Kidney (tissue), 14 donors: Measurements from ENCODE around the gene CRYL1. TPM values are rescaled to one million over a fixed set of nuclear protein-coding genes. Genes with fewer than 3 reads are reported as not detected.

Experiments used
- DNase-seq, 5 donors: peaks; one replicate each; pipeline ENCODE4 v3.0.0-alpha.2; 2013 to 2020
- FAIRE-seq: peaks from 2 replicates; lab custom pipeline; 2012; peaks lifted over from hg19 to GRCh38; lab: Jason Lieb, UNC
- H3K27ac ChIP-seq, 2 donors: one replicate each; pipeline ENCODE4 v1.7.0; 2013; ENCODE audit warnings: low read depth in 2 of 2, low read length in 2 of 2, inconsistent platforms in 1 of 2
- H3K27me3 ChIP-seq: one replicate; pipeline ENCODE4 v1.7.1; 2013; ENCODE audit warnings: low read length, inconsistent platforms; ENCODE audit not compliant: control insufficient read depth, insufficient read depth
- H3K36me3 ChIP-seq, 3 donors: one replicate each; pipeline versions ENCODE4 v1.7.0 to v1.7.1; 2013; ENCODE audit warnings: low read length in 3 of 3, control low read depth in 1 of 3, inconsistent platforms in 1 of 3; ENCODE audit not compliant: insufficient read depth in 3 of 3, control insufficient read depth in 2 of 3
- H3K4me1 ChIP-seq, 3 donors: one replicate each; pipeline versions ENCODE4 v1.7.0 to v1.7.1; 2013; ENCODE audit warnings: low read length in 3 of 3, inconsistent platforms in 1 of 3, low read depth in 1 of 3; ENCODE audit not compliant: control insufficient read depth in 2 of 3, insufficient read depth in 2 of 3
- H3K4me3 ChIP-seq, 3 donors: one replicate each; pipeline versions ENCODE4 v1.7.0 to v1.8.1; 2013; ENCODE audit warnings: low read length in 3 of 3, control low read depth in 1 of 3, inconsistent platforms in 1 of 3
- H3K9ac ChIP-seq, 3 donors: one replicate each; pipeline versions ENCODE4 v1.7.0 to v1.7.1; 2013; ENCODE audit warnings: low read length in 3 of 3, control low read depth in 1 of 3, inconsistent platforms in 1 of 3
- H3K9me3 ChIP-seq, 3 donors: one replicate each; pipeline versions ENCODE4 v1.7.0 to v1.7.1; 2013; ENCODE audit warnings: low read length in 3 of 3, control low read depth in 1 of 3, inconsistent platforms in 1 of 3; ENCODE audit not compliant: control insufficient read depth in 2 of 3, insufficient read depth in 1 of 3
- intact Hi-C: fragments of 100-400 bp; cut with DNase I; formaldehyde crosslinking; loops from one replicate; pipeline ENCODE4 v1.11.1; 2022
- polyA plus RNA-seq: library from polyadenylated mRNA; stranded (reverse); fragments of 350-450 nt; fragmentation: Illumina TruSeq; extraction: RNeasy Lipid Tissue Mini Kit (QIAGEN cat#74804); gene quantifications from one replicate; pipeline ENCODE4 v1.2.3, GENCODE V29; 2014; ENCODE audit warnings: low read depth, low replicate concordance; ENCODE audit not compliant: insufficient read depth
- total RNA-seq: library from RNA; stranded (reverse); fragmentation: NEBNext Ultra II Directional; extraction: Animal tissue kit (Norgen Biotek cat#: 25700); gene quantifications from one replicate; pipeline ENCODE4 v1.2.1, GENCODE V29; 2021
- TF ChIP-seq, protein P1 (sequence below): IDR thresholded peaks from 3 replicates; pipeline ENCODE4 v1.5.1; 2012; ENCODE audit warnings: mild to moderate bottlenecking, moderate library complexity, borderline replicate concordance; ENCODE audit not compliant: insufficient read depth; ENCODE audit errors: extremely low read depth
- donor health status: control.
- donor health status: control.
- donor health status: control.
- donor health status: control.
- donor health status: control.
- donor health status: DM: yes; HTN: yes; CAD: no.
- donor health status: Normal renal cell carcinoma (clear cell type).

CRYL1 gene
- total and polyA plus RNA-seq, 2 donors from 2014 or later = 130 to 462 TPM

DNA sequence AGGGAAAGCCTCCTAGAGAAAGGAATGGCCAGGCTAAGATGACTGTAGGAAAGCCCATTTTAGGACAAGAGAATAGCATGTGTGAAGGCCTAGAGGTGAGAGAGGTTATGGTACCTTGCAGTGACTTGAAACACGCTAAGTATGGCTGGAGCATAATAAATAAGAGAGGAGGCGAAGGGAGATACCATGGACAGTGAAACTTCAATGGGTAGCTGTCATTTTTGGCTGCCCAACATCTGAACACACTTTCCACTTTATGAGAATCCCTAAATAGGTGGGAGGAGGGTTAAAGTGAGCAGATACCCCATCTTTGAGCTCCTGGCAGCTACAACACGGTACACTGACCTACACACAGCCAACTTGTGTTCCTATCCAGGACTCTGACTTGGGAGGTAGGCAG is 33.3 kb upstream of the CRYL1 start:
- Histone ChIP-seq H3K4me1 (peaks cover 0 to 19% (median 5%) of the 10 kb centered on the region in 3 donors), H3K27me3 (no peaks in the 10 kb centered on the region), H3K9ac (peak overlapping the region in 1 of 3 donors; percentile 49), H3K4me3 (no peak overlapping the region), H3K27ac (peak overlapping the region; percentile 80 to 91), H3K36me3 (no peaks in the 10 kb centered on the region), H3K9me3 (no peaks in the 10 kb centered on the region)
- TF ChIP-seq, protein P1, sequence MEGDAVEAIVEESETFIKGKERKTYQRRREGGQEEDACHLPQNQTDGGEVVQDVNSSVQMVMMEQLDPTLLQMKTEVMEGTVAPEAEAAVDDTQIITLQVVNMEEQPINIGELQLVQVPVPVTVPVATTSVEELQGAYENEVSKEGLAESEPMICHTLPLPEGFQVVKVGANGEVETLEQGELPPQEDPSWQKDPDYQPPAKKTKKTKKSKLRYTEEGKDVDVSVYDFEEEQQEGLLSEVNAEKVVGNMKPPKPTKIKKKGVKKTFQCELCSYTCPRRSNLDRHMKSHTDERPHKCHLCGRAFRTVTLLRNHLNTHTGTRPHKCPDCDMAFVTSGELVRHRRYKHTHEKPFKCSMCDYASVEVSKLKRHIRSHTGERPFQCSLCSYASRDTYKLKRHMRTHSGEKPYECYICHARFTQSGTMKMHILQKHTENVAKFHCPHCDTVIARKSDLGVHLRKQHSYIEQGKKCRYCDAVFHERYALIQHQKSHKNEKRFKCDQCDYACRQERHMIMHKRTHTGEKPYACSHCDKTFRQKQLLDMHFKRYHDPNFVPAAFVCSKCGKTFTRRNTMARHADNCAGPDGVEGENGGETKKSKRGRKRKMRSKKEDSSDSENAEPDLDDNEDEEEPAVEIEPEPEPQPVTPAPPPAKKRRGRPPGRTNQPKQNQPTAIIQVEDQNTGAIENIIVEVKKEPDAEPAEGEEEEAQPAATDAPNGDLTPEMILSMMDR = no peak
- FAIRE-seq = no peak
- DNase-seq = no peak
- intact Hi-C loops = no loop called here

DNA sequence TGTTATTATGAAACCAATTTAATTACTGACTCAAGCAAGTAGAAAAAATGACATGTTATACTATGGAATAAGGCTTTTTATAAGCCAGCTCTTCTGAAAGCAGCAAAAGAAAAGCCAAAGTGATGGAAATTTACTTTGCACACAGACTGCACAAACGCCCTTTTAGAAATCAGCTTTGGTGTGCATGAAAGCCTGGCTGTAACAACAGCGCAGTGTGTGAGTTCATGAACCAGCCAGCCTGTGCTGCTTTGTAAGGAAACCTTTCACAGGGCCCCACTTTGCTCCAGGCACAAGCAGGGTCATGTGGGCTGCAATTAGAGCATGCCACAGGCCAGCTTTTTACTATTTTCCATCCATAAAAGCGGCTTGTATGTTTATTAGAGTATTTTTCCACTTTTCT is 27.7 kb upstream of the CRYL1 start:
- Histone ChIP-seq H3K4me1 (peaks cover 0 to 11% (median 2%) of the 10 kb centered on the region in 3 donors), H3K9ac (no peak overlapping the region), H3K9me3 (no peaks in the 10 kb centered on the region), H3K36me3 (no peaks in the 10 kb centered on the region), H3K27ac (peak overlapping the region; percentile 3 to 77), H3K27me3 (no peaks in the 10 kb centered on the region), H3K4me3 (no peak overlapping the region)
- peak in 3 of 5 donors; percentile 58 to 63 (median 61) for DNase-seq
- TF ChIP-seq, protein P1 = no peak
- FAIRE-seq = no peak
- intact Hi-C loops = no loop called here

DNA sequence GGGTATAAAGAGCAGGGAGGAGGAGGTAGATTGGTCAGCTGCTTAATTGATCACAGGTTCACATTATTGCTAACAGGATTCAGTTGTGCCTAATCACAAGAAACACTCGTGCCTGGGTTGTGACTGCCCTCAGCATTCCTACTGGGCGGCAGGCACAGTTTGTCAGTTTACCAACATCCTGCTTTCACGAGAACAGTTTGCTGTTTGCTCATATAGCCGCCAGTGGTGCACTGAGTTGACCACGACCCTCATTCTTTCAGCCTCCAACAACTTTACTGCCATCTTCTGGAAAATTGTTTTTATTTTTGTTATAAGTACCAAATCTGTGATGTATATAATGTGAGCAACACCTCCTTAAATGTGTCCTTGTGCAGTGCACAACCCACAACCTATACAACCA is 25.1 kb upstream of the CRYL1 start:
- H3K9me3 ChIP-seq = no peaks in the 10 kb centered on the region
- no peaks in the 10 kb centered on the region for H3K36me3 ChIP-seq
- FAIRE-seq = no peak
- H3K27ac ChIP-seq = no peak overlapping the region
- H3K4me3 ChIP-seq = no peak overlapping the region
- intact Hi-C loops = no loop called here
- H3K9ac ChIP-seq = no peak overlapping the region
- H3K4me1 ChIP-seq = peaks cover 0 to 11% (median 6%) of the 10 kb centered on the region in 3 donors
- TF ChIP-seq, protein P1 = no peak
- H3K27me3 ChIP-seq = no peaks in the 10 kb centered on the region
- peak in 1 of 5 donors; percentile 21 for DNase-seq

DNA sequence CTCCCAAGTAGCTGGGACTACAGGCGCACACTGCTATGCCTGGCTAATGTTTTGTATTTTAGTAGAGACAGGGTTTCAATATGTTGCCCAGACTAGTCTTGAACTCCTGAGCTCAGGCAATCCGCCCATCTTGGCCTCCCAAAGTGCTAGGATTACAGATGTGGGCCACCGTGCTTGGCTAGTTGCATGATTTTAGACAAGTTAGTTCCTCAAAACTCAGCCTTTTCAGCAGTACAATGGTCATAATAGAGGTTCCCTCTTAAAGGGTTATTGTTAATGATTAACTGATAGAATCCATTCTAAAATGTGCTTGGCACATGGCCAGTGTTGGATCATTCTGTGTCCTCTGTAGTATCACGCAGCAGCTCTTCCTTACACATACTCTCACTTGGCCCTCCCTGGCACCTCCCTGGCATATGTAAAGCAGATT is 21.8 kb upstream of the CRYL1 start:
- FAIRE-seq (peak; percentile 58), DNase-seq (peak in 1 of 5 donors; percentile 61)
- H3K4me3 ChIP-seq = no peak overlapping the region
- H3K9me3 ChIP-seq = no peaks in the 10 kb centered on the region
- H3K36me3 ChIP-seq = no peaks in the 10 kb centered on the region
- H3K27me3 ChIP-seq = no peaks in the 10 kb centered on the region
- H3K9ac ChIP-seq = no peak overlapping the region
- intact Hi-C loops = no loop called here
- TF ChIP-seq, protein P1 = no peak
- H3K4me1 ChIP-seq = peaks cover 0 to 6% (median 5%) of the 10 kb centered on the region in 3 donors
- peak overlapping the region; percentile 14 to 38 for H3K27ac ChIP-seq
